GM10248 (cell line): ENCODE results near the gene UBE2V1.
"Not testable (repeated sequence)": the region's sequence is repeated elsewhere in the genome, so short reads cannot be mapped to it uniquely, and the experiment has no call there.

Source experiments
- CTCF ChIA-PET: fragments of 300-600 bp; sonication (Branson Sonifier 250); formaldehyde crosslinking; extraction: SDS; loops from one replicate; lab custom pipeline; 2021; ENCODE audit warnings: antibody characterized with exemption; lab: Yijun Ruan, JAX
- POLR2A ChIA-PET: fragments of 350-650 bp; sonication (Branson Sonifier 250); formaldehyde crosslinking; extraction: SDS; loops from one replicate; lab custom pipeline; 2020; ENCODE audit warnings: antibody characterized with exemption; lab: Yijun Ruan, JAX
- DNase-seq: peaks from one replicate; pipeline ENCODE4 v3.0.0; 2012; ENCODE audit errors: extremely low spot score
- TF ChIP-seq, protein P1 (sequence below): IDR thresholded peaks from 2 replicates; pipeline ENCODE4 v1.5.1; 2012; ENCODE audit warnings: mild to moderate bottlenecking, low read depth; ENCODE audit errors: extremely low read depth, missing control alignments, control extremely low read depth

The UBE2V1 gene

DNA sequence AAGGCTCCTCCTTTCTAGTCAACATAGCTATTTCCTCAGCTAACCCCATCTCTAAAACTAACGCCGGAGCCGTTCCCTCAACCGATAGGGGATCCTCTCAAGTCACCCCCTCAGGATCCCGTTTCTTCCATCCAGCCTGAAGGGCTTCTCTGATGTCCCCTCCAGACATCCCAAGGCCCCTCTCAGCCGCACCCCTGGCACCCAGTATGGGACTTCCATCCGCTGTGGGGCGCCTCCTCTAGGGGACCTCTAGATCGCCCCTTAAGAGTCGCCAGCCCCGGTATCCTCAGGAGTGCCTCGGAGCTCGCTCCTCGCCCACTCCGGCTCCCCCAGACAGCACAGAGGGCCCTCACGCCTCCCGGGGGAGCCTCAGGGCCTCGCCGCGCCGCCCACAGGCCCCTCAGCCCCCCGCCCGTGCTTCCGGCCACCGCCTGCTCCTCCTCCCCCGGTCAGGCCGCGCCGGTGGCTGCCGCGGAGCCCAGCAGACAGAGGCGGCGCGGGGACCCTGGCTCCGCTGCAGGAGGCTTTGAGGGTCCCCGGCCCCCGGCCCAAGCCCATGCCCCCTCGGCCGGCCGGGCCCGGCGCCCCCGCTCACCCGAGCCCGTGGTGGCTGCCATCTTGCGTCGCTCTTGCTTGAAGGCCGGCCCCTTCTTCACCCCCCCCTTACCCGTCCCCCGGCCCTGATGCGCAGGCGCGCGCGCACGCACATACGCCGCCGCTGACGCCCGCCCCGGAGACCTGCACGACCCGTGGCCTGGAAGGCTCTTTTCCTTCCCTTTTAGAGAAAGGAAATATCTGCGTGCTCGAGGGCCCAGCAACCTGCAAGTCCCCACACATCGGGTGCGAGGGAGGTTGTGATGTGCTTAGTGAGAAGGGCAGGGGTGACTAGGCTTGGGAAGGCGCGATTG lies at the start of gene UBE2V1:
Gene UBE2V1 (minus strand): TSS at position 639 of the 908 bp plus-strand sequence. CDS start 22 bp downstream, at position 617.
- ChIA-PET POLR2A (no interaction called here), CTCF (interaction anchor here (0.9 to 3.1 kb wide), 9 partner anchors 9 to 148 kb away, joined by 3 to 18 read pairs (median 5); partner anchors contain the start of gene PEDS1)
- TF ChIP-seq, protein P1, sequence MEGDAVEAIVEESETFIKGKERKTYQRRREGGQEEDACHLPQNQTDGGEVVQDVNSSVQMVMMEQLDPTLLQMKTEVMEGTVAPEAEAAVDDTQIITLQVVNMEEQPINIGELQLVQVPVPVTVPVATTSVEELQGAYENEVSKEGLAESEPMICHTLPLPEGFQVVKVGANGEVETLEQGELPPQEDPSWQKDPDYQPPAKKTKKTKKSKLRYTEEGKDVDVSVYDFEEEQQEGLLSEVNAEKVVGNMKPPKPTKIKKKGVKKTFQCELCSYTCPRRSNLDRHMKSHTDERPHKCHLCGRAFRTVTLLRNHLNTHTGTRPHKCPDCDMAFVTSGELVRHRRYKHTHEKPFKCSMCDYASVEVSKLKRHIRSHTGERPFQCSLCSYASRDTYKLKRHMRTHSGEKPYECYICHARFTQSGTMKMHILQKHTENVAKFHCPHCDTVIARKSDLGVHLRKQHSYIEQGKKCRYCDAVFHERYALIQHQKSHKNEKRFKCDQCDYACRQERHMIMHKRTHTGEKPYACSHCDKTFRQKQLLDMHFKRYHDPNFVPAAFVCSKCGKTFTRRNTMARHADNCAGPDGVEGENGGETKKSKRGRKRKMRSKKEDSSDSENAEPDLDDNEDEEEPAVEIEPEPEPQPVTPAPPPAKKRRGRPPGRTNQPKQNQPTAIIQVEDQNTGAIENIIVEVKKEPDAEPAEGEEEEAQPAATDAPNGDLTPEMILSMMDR = peak; percentile 33
- DNase-seq = peak; percentile 93

DNA sequence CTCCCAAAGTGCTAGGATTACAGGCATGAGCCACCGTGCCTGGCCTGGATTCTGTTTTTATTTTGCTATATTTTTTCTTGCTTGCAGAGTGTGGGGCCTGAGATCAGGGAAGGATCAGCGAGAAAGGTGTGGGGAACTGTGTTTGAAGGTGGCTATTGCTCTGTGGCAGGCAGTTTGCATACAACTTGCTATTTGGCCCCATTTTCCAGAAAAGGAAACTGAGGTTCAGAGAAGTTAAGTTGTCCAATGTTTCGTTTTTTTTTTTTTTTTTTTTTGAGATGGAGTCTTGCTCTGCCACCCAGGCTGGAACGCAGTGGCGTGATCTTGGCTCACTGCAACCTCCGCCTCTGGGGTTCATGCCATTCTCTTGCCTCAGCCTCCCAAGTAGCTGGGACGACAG lies 48.5 kb upstream of the UBE2V1 start:
- not testable (repeated sequence) for DNase-seq
- ChIA-PET POLR2A (interaction anchor here (0.7 kb wide), 1 partner anchor 11 kb away, joined by 6 read pairs; no protein-coding TSS in a partner anchor), CTCF (interaction anchor here (1.1 to 1.7 kb wide), 2 partner anchors 8 to 18 kb away, joined by 3 to 8 read pairs; no protein-coding TSS in a partner anchor)

DNA sequence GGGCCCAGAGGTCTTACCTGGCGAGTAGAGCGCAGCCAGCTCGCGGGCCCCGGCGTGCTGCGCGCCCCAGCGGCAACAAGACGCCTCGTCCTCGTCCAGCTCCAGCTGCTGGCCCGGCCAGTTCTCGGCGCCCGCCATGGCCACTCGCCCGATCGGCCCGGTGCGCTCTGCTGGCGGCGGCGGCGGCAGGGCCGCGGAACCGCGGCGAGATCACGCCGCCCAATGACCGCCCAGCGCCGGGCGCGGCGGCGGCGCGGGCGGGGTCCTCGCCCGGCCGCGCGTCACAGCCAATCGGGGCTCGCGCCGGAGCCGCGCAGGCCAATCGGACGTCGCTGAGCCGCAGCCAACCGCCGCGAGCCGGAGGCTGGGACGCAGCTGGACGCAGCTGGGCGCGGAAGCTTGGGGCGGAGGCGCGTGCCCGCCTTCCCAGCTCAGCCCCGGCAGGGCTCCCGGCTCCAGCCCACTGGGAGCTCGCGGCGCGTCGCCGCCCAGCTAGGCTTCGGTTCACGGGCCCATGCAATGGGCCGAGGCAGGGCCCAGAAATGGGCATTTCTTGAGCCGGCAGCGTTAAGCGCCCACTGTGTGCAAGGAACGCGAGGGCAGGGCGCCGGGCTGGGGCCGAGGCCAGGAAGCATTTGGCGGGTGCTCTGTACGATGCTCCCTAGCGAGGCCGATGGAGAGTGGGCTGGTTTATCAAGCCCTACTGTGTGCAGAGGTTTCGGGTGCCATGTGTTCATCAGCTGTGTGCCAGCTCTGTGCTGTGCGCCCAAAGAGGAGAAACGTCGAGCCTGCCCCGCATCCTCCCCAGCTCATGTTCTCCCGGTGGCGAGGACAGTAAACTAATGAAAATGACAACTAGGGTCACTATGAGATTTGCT lies 40.8 kb upstream of the UBE2V1 start, which contains the start of gene PEDS1:
Gene PEDS1 (minus strand): TSS at position 224 of the 878 bp plus-strand sequence. CDS start 86 bp downstream, at position 138.
- CTCF ChIA-PET = interaction anchor here (1.0 to 4.2 kb wide), 14 partner anchors 10 to 310 kb away, joined by 3 to 24 read pairs (median 9); no protein-coding TSS in a partner anchor
- POLR2A ChIA-PET = interaction anchor here (0.7 to 1.4 kb wide), 4 partner anchors 12 to 47 kb away, joined by 3 to 5 read pairs (median 4); no protein-coding TSS in a partner anchor

DNA sequence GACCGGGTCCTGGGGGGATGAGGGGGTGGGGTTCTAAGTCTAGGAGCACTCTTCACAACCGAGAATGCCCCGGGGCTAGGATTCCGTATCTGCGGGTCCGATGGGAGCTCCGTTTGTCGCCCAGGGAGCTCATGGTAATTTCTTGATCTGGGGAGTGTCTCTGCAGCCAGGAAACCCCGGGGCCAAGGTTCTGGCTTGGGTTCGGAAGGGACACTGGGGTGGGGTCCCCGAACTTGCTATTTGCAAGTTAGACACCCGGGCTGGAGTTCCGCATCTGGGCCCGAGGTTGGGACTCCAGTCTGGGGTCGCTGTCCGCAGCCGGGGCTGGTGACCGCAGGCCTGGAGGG lies 40.2 kb upstream of the UBE2V1 start:
- CTCF ChIA-PET = interaction anchor here (0.9 to 4.2 kb wide), 15 partner anchors 9 to 311 kb away, joined by 3 to 24 read pairs (median 9); no protein-coding TSS in a partner anchor
- POLR2A ChIA-PET = interaction anchor here (0.6 to 1.4 kb wide), 4 partner anchors 13 to 185 kb away, joined by 3 to 5 read pairs (median 4); no protein-coding TSS in a partner anchor
- TF ChIP-seq, protein P1 = no peak
- DNase-seq = no peak

More for the DNA sequence above, 40.8 kb upstream of the UBE2V1 start, which contains the start of gene PEDS1:
- TF ChIP-seq, protein P1 = no peak
- peak; percentile 99 for DNase-seq

DNA sequence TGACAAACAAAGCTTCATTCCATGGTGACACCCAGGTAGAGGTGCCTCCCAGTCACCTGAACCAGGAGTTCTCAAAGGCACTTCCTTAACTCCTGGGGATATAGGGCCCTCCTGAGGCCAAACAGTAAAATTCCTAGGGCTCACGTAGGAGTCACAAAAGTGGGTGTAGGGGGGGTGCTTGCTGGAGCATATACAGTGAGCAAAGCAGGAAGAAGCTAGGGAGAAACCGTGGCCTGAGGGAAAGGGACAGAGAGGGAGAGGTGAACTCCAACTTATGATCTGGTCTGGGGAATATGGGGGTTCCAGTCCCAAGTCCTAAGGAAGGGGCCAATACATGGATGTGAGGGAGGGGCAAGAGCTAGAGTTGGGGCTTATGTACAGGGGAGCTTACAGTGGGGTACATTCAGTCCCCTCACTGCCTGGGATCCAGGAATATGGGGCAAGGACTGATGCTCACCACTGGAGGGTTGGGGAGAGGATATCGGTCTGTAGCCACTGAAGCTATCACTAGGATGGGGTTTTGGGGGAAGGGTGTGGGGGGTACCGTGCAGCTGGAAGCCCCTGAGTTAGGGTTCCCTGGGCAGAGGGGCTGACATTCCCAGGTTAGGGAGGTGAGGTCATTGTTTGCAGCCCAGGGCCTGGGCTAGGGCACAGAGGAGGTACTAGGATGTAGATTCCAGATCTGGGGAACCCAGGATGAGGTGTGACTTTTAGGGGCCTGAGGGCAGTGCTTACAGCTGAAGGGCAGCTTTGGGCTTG lies 39.6 kb upstream of the UBE2V1 start:
- TF ChIP-seq, protein P1 = no peak
- ChIA-PET POLR2A (interaction anchor here (0.6 to 1.3 kb wide), 3 partner anchors 29 to 185 kb away, joined by 3 to 4 read pairs (median 4); no protein-coding TSS in a partner anchor), CTCF (interaction anchor here (0.9 to 4.2 kb wide), 14 partner anchors 8 to 311 kb away, joined by 3 to 24 read pairs (median 8); no protein-coding TSS in a partner anchor)
- DNase-seq = no peak

DNA sequence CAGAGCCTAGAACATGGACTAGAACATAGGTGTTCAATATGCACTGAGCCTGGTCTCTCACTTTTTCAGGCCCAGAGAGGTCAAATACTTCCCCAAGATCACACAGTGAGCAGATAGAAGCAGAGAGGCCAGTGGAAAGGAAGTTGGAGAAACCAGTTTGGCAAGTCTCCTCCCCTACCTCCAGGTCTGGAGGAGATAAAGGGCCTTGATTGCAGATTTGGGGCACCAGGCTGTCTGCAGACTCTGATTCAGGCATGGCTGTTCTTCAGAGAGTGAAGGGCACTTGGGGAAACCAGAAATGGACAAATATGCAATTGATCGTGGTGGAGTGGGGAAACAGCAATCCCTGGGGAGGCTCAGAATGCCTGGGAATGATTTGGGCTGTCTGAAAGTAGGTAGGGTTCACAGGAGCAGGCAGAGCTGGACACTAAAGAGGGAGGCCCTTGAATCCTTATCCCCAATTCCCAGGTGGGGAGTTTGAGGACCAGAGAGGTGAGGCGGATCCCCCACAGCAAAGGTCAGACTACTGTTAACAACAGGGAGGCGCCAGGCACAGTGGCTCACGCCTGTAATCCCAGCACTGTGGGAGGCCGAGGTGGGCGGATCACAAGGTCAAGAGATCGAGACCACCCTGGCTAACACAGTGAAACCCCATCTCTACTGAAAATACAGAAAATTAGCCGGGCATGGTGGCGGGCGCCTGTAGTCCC lies 38.2 kb upstream of the UBE2V1 start:
- TF ChIP-seq, protein P1 = no peak
- no peak for DNase-seq
- ChIA-PET POLR2A (no interaction called here), CTCF (interaction anchor here (1.0 to 4.2 kb wide), 6 partner anchors 17 to 313 kb away, joined by 3 to 15 read pairs (median 6); no protein-coding TSS in a partner anchor)
